Measurements from ENCODE around the gene NOP14.

Gene NOP14

DNA sequence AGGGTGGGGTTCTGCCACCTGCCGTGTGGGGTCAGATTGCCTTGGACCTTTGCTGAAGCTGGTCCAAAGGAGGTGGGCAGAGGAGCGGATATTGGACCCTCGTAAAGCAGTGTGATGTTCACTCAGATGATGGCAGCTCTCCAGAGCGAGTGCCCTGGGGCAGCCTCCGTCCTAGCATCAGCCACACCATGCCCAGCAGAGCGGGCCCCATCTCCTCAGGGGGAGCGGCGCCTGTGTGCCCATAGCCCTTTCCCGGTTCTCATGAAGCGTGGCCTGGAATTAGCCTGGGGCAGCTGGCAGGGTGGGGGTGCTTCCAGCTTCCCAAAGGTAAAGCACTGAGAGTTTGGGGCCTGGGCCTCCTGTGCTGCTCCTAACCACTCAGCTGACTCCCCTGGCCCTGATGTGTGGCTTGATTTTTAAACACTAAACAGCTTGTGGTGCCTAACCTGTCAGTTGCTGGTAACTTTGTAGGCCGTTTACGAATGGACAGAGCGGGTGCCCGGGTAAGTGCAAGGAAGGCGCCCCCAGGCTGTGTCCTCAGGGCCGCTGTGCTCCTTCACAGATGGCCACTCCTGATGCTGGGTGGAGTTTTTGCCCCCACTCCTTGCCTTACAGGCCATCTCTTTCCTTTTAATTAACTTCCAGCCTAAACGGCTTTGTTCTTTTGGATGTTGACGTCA lies 36.0 kb downstream of the NOP14 start:
- Mint-ChIP-seq H3K27me3 (ENCODE audit: low read depth, poor library complexity) (no peaks in the 10 kb centered on the region), H3K4me1 (peaks cover 24% of the 10 kb centered on the region), H3K9me3 (no peaks in the 10 kb centered on the region), H3K36me3 (ENCODE audit: low read depth) (peaks cover 50% of the 10 kb centered on the region), H3K27ac (peak overlapping the region; percentile 89), H3K4me3 (no peak overlapping the region)
- DNase-seq, result no peak
- TF ChIP-seq, protein P1, sequence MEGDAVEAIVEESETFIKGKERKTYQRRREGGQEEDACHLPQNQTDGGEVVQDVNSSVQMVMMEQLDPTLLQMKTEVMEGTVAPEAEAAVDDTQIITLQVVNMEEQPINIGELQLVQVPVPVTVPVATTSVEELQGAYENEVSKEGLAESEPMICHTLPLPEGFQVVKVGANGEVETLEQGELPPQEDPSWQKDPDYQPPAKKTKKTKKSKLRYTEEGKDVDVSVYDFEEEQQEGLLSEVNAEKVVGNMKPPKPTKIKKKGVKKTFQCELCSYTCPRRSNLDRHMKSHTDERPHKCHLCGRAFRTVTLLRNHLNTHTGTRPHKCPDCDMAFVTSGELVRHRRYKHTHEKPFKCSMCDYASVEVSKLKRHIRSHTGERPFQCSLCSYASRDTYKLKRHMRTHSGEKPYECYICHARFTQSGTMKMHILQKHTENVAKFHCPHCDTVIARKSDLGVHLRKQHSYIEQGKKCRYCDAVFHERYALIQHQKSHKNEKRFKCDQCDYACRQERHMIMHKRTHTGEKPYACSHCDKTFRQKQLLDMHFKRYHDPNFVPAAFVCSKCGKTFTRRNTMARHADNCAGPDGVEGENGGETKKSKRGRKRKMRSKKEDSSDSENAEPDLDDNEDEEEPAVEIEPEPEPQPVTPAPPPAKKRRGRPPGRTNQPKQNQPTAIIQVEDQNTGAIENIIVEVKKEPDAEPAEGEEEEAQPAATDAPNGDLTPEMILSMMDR (IDR thresholded peaks at IDR 0.05), result no peak

DNA sequence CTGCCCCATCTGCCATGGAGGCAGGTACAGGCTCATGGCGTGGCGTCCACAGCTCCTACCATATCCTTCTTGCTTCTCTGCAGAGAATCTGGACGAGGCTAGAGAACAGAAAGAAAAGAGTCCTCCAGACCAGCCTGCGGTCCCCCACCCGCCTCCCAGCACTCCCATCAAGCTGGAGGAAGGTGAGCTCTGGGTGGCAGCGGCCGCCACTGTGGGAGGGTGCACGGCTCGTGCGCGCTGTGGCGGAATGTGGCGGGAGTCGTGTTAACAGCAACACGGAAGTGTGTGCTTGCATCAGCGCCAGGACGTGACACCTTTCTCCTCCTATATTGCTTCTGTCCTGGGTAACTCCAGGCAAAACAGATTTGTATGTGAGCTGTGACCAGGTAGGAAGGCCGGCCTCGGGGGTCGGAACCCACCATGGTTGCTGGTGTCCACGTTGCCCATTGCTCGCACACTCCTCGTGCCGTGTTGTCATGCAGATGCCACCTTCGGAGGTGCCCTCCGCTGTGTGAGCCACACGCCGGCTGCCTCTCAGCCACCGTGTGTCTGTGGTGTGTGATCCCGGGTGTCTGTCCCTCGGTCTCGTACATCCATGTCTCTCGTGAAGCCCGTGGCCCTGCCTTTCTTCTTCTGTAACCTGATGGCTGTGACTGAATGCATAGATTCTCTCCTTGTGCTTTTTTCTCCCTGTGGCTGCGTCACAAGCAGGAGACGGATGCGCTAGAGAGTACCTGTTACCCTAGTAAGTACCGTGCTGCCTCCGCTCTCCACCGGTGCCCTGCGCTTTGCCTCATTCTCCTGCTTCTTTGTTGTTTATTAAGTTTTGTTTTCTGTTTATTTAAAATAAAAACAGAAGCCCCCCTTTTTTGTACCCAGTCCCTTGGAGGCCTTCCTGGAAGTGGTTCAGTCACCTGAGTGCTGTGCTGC lies 37.0 kb downstream of the NOP14 start:
- Mint-ChIP-seq H3K36me3 (ENCODE audit: low read depth) (peaks cover 60% of the 10 kb centered on the region), H3K4me3 (no peak overlapping the region), H3K27me3 (ENCODE audit: low read depth, poor library complexity) (no peaks in the 10 kb centered on the region), H3K4me1 (peaks cover 34% of the 10 kb centered on the region), H3K9me3 (peaks cover 7% of the 10 kb centered on the region), H3K27ac (peak overlapping the region; percentile 42)
- DNase-seq, result no peak
- TF ChIP-seq, protein P1 (IDR thresholded peaks at IDR 0.05), result no peak

DNA sequence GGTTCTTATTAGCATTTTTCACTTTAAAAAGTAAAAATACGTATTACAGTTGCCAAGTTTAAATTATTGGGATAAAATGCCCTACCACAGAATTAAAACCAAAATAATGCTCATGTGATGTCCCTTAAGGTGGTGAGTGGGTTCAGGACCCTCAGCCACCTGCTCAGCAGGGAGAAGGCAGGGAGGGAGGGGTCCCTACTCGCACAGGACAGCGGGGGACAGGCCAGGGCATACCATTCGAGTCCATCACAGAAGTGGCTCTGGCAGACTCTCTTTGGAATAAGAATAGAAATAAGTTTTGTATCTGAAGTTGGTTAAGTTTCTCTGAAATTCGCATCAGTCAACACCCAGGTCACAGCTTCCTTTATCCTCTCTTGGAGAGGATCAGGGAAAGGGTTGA lies 37.7 kb downstream of the NOP14 start:
- Mint-ChIP-seq H3K4me3 (no peak overlapping the region), H3K36me3 (ENCODE audit: low read depth) (peaks cover 67% of the 10 kb centered on the region), H3K27me3 (ENCODE audit: low read depth, poor library complexity) (no peaks in the 10 kb centered on the region), H3K9me3 (peaks cover 12% of the 10 kb centered on the region), H3K27ac (peak overlapping the region; percentile 91), H3K4me1 (peaks cover 34% of the 10 kb centered on the region)
- TF ChIP-seq, protein P1 (IDR thresholded peaks at IDR 0.05), result no peak
- no peak for DNase-seq

- H3K9me3 Mint-ChIP-seq, result peaks cover 18% of the 10 kb centered on the region
- TF ChIP-seq, protein P1 (IDR thresholded peaks at IDR 0.05), result no peak
- H3K4me3 Mint-ChIP-seq, result no peak overlapping the region
- peaks cover 74% of the 10 kb centered on the region for H3K36me3 Mint-ChIP-seq (ENCODE audit: low read depth)
- peak overlapping the region; percentile 91 for H3K27ac Mint-ChIP-seq
- peaks cover 34% of the 10 kb centered on the region for H3K4me1 Mint-ChIP-seq
- DNase-seq, result no peak
- no peaks in the 10 kb centered on the region for H3K27me3 Mint-ChIP-seq (ENCODE audit: low read depth, poor library complexity)
Measured at GRCh38 chr4:2924765-2925301, 38.4 kb downstream of the NOP14 start.

DNA sequence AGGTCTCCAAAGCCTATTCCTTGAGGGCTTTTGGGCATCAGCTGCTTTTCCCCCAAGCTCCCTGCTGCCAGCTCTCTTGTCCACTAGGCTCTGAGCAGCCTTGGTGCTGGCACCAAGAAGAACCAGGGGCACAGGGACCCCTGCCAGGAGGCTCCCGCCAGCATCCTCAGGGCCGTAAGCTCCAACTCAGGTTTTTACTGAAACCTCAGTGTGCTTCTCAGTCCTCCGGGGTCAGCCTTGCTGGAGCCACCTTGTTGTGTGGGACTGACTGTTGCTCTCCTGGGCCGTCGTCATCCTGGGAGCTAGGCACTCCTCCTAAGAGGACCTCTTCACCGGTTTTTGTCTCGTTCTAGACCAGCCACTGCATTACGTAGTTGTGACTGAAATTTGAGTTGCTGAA lies 38.9 kb downstream of the NOP14 start:
- Mint-ChIP-seq H3K9me3 (peaks cover 24% of the 10 kb centered on the region), H3K4me3 (no peak overlapping the region), H3K36me3 (ENCODE audit: low read depth) (peaks cover 79% of the 10 kb centered on the region), H3K27ac (peak overlapping the region; percentile 91), H3K27me3 (ENCODE audit: low read depth, poor library complexity) (no peaks in the 10 kb centered on the region), H3K4me1 (peaks cover 34% of the 10 kb centered on the region)
- DNase-seq, result no peak
- TF ChIP-seq, protein P1 (IDR thresholded peaks at IDR 0.05), result no peak
